Measurements from ENCODE around the gene ARF1.

GRCh38 chr1:228089519-228090380, 7.2 kb downstream of the ARF1 start:
- no peak for TF ChIP-seq CTCF (conservative IDR thresholded peaks at IDR 0.05)
- TF ChIP-seq EZH2 (IDR thresholded peaks at IDR 0.05; ENCODE audit: low read depth): no peak

Data from PC-9 (cell line).